Measurements from ENCODE around the gene SHROOM3.

SHROOM3 gene

GRCh38 chr4:76751612-76752343, 316.7 kb downstream of the SHROOM3 start:
- no peak for DNase-seq (ENCODE audit: low spot score)

- no peak for DNase-seq (ENCODE audit: low spot score)
Measured at GRCh38 chr4:76752861-76753501, 318.0 kb downstream of the SHROOM3 start.

GRCh38 chr4:76753814-76754213, 318.8 kb downstream of the SHROOM3 start:
- DNase-seq (ENCODE audit: low spot score), result no peak

GRCh38 chr4:76754439-76754838, 319.4 kb downstream of the SHROOM3 start:
- no peak for DNase-seq (ENCODE audit: low spot score)

- no peak for DNase-seq (ENCODE audit: low spot score)
Measured at GRCh38 chr4:76755756-76756155, 320.7 kb downstream of the SHROOM3 start.

GRCh38 chr4:76756416-76756815, 321.4 kb downstream of the SHROOM3 start:
- DNase-seq (ENCODE audit: low spot score), result no peak

GRCh38 chr4:76757418-76757939, 322.4 kb downstream of the SHROOM3 start:
- DNase-seq (ENCODE audit: low spot score), result no peak

GRCh38 chr4:76758290-76758882, 323.4 kb downstream of the SHROOM3 start:
- no peak for DNase-seq (ENCODE audit: low spot score)

GRCh38 chr4:76758996-76759395, 324.0 kb downstream of the SHROOM3 start:
- peak; percentile 23 for DNase-seq (ENCODE audit: low spot score)

GRCh38 chr4:76760193-76760592, 325.2 kb downstream of the SHROOM3 start:
- DNase-seq (ENCODE audit: low spot score), result no peak

- DNase-seq (ENCODE audit: low spot score), result no peak
Measured at GRCh38 chr4:76762137-76763130, 327.4 kb downstream of the SHROOM3 start.

GRCh38 chr4:76764251-76764650, 329.2 kb downstream of the SHROOM3 start:
- no peak for DNase-seq (ENCODE audit: low spot score)

- DNase-seq (ENCODE audit: low spot score), result peak; percentile 16
Measured at GRCh38 chr4:76765473-76766183, 330.6 kb downstream of the SHROOM3 start.

GRCh38 chr4:76767983-76768382, 333.0 kb downstream of the SHROOM3 start:
- no peak for DNase-seq (ENCODE audit: low spot score)

GRCh38 chr4:76772498-76773106, 337.6 kb downstream of the SHROOM3 start:
- no peak for DNase-seq (ENCODE audit: low spot score)

- no peak for DNase-seq (ENCODE audit: low spot score)
Measured at GRCh38 chr4:76773766-76774165, 338.7 kb downstream of the SHROOM3 start.

GRCh38 chr4:76779740-76780459, 344.9 kb downstream of the SHROOM3 start:
- DNase-seq (ENCODE audit: low spot score), result no peak

GRCh38 chr4:76780781-76781697, 346.0 kb downstream of the SHROOM3 start:
- DNase-seq (ENCODE audit: low spot score), result no peak

Data from activated CD4-positive, alpha-beta T cell treated with anti-CD3 and anti-CD28 coated beads, Interleukin-2, Interleukin-4, amounts not matched to agents 100 ng/mL and 50 ng/mL, durations not matched to agents 16 hours and 8 hours (primary cell).